ENCODE results near the gene GTPBP3.

The GTPBP3 gene

DNA sequence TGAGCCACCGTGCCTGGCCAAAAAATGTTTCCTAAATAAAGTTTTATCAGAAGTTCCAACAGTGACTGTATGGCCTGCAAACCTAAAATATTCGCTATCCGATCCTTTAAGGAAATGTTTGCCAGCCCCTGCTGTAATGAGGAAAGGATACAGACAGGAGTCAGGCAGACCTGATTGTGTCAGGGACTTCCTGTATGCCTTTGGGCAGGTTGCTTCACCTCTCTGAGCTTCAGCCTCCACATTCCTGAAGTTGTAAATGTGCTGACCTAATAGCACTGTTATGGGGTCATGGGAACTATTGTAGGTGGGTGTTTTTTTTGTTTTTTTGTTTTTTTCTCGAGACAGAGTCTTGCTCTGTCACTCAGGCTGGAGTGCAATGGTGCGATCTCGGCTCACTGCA lies 40.4 kb upstream of the GTPBP3 start:
- peak; percentile 48 for DNase-seq (ENCODE audit: low read depth)
- TF ChIP-seq, protein P1, sequence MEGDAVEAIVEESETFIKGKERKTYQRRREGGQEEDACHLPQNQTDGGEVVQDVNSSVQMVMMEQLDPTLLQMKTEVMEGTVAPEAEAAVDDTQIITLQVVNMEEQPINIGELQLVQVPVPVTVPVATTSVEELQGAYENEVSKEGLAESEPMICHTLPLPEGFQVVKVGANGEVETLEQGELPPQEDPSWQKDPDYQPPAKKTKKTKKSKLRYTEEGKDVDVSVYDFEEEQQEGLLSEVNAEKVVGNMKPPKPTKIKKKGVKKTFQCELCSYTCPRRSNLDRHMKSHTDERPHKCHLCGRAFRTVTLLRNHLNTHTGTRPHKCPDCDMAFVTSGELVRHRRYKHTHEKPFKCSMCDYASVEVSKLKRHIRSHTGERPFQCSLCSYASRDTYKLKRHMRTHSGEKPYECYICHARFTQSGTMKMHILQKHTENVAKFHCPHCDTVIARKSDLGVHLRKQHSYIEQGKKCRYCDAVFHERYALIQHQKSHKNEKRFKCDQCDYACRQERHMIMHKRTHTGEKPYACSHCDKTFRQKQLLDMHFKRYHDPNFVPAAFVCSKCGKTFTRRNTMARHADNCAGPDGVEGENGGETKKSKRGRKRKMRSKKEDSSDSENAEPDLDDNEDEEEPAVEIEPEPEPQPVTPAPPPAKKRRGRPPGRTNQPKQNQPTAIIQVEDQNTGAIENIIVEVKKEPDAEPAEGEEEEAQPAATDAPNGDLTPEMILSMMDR (conservative IDR thresholded peaks at IDR 0.05; ENCODE audit: low read depth, low read length): no peak
- no peak overlapping the region for H3K4me3 ChIP-seq (ENCODE audit: low read depth, low read length)

DNA sequence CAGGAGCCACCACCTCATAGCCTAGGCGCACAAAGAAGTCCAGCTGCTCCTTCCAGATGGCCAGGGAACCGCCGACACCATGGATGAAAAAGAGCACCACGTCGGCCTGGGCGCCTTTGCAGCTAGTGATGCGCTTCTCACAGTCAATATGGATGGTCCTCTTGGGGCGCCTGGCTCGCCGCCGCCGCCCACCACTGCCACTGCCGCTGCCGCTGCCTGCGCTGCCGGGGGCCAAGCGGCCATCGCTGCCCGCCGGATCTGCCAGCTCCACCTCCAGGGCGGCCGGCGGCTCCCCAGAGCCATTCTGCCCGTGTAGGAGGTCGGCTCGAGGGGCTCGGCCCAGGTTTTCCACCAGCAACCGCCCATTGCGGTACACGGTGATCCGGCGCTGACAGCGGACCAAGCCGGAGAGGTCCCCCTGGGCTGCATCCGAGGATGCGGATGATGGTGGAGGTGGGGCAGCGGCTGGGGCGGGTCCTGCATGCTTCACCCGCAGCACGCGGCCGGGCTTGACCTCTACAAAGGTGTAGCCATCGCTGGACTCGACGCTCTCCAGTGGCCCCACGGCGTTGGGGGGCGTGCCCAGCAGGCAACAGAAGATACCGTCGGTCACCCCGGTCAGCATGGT lies 36.2 kb upstream of the GTPBP3 start:
- DNase-seq (ENCODE audit: low read depth): no peak
- H3K4me3 ChIP-seq (ENCODE audit: low read depth, low read length): no peak overlapping the region
- TF ChIP-seq, protein P1 (conservative IDR thresholded peaks at IDR 0.05; ENCODE audit: low read depth, low read length): no peak

DNA sequence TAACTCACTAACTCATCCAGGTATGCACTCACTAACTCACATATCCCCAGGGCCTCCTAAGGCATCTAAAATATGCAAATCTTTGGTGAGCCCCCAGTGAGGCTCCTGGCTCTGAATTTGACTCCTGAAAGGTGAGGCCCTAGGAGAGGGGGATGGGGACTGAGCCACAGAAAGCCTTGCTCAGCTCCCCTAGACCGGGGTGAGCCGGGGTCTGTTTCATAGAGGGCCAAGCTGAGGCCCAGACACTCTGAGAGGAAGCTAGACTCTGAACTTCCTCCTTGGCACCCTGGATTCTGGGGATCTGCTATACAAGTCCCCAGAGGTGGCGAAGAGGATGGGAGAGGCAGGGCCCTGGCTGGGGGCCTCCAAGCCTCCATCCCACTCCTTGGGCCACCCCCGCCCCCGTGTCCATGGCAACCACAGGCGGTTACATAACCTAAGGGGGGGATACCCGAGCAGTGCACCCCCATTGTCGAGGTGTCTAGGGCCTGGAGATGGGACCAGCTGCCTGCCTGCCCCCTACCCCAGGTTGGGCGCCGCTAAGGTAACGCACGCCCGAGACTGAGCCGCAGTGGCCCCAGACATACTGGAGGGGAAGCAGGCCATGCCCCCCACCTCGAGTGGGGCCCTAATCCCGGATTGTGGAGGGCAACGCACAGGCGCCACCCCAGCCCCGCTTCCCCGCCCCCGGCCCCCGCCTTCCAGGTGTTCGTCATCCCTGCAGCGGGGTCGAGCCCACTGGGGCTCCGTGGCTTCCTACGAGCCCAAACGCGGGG lies 34.8 kb upstream of the GTPBP3 start:
- no peak for DNase-seq (ENCODE audit: low read depth)
- TF ChIP-seq, protein P1 (conservative IDR thresholded peaks at IDR 0.05; ENCODE audit: low read depth, low read length): no peak
- H3K4me3 ChIP-seq (ENCODE audit: low read depth, low read length): peak overlapping the region; percentile 75

DNA sequence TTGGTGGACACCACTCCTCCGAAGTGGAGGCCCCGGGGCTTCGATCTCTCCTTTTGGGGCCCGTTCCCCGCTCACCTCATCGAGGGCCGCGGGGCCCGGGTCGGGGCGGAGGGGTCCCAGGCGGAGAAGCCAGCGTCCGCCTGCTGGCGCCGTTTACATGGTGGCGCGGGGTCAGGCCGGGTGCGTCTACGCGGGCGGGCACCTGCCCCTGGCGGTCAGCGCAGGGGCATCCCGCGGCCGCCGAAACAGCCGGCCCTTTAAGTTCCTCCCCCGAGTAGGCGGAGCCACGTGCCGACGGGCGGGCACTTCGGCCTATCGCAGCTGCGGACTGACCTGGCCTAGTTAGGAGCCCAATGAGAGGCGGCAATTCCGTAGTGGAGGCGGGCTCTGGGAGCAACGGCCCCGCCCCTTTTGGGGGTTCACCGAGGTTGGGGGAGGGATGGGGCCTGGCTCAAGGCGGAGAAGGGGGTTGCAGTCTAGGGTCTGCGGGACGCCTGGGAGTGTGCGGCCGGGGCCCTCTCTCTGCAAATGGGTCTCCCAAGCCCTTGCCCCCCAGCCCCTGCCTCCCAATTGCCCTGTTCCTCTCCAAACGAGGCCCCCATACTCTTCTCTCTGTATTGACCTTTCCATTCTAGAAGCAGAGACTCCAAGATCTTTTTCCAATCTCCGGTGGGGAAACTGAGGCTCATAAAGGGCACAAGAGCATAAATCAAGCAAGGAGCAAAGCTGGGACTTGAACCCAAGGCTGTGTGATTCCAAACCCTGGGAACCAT lies 34.0 kb upstream of the GTPBP3 start, which contains the start of gene ABHD8:
Gene ABHD8, minus strand, starts transcription at position 259 of the 773 bp plus-strand sequence. CDS start 1,809 bp downstream, outside the sequence.
- DNase-seq (ENCODE audit: low read depth): peak; percentile 97
- peak within 1 kb of the TSS; percentile 75 for H3K4me3 ChIP-seq (ENCODE audit: low read depth, low read length)
- TF ChIP-seq, protein P1 (conservative IDR thresholded peaks at IDR 0.05; ENCODE audit: low read depth, low read length): no peak

DNA sequence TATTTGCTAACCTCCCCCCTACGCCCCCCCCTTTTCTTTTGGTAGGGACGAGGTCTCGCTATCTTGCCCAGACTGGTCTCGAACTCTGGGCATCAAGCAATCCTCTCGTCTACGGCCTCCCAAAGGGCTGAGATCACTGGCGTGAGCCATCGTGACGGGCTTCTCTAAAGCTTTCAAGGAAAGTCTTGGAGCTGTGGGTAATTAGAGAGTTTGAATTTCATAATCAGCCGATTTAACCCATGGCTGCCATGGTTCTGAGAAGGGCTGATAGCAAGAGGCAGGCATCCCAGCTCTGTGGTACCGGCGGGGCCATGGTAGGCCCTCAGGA lies 33.4 kb upstream of the GTPBP3 start:
- H3K4me3 ChIP-seq (ENCODE audit: low read depth, low read length): no peak overlapping the region
- DNase-seq (ENCODE audit: low read depth): no peak
- TF ChIP-seq, protein P1 (conservative IDR thresholded peaks at IDR 0.05; ENCODE audit: low read depth, low read length): no peak

DNA sequence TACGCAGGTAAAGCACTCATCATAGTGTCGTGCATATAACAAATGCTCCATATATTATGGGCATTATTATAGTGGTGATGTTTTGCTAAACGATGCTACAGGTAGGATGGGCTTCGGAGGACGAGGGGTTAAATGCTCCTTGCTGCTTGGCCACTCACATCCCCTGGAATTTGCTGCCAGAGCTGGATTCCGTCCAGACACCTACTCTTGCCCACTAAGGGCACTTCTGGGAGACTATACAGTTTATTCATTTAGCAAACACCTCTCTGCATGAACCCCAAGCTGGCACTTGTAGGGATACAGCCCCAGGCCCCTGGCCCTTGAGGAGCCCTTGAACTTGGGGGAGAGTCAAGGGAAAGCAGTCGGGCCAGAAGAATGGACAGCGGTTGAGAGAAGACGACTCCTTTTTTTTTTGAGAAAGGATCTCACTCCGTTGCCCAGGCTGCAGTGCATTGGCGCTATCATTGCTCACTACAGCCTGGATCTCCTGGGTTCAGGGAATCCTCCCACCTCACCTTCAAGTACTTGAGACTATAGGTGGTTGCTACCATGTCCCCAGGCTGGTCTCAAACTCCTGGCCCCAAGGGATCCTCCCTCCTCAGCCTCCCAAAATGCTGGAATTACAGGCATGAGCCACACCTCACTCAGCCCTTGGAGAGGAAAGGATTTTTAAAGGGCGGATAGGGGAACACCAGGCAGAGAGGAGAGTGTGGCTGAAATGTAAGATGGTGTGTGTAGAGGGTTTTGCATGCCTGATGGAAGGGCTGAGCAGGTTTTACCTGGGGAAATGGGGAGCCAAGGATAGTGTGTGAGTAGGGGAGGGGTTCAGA lies 32.8 kb upstream of the GTPBP3 start:
- no peak for DNase-seq (ENCODE audit: low read depth)
- no peak overlapping the region for H3K4me3 ChIP-seq (ENCODE audit: low read depth, low read length)
- TF ChIP-seq, protein P1 (conservative IDR thresholded peaks at IDR 0.05; ENCODE audit: low read depth, low read length): no peak
